GM19397 (cell line): ENCODE data around the gene SLC4A5.
"Not testable (repeated sequence)": the region's sequence is repeated elsewhere in the genome, so short reads cannot be mapped to it uniquely, and the experiment has no call there.

Experiments
- ATAC-seq: cut with Tn5 transposase; IDR thresholded peaks from one replicate; pipeline ENCODE4 v1.9.1; 2021; ENCODE audit warnings: mild to moderate bottlenecking, moderate library complexity; ENCODE audit not compliant: unreplicated experiment

SLC4A5 gene

GRCh38 chr2:74205113-74205512 lies 138.1 kb downstream of the SLC4A5 start:
- no peak for ATAC-seq

GRCh38 chr2:74204436-74204835 lies 138.8 kb downstream of the SLC4A5 start:
- ATAC-seq = no peak

- no peak for ATAC-seq
Observed at GRCh38 chr2:74201596-74201995, 141.6 kb downstream of the SLC4A5 start.

GRCh38 chr2:74201196-74201595 lies 142.0 kb downstream of the SLC4A5 start:
- ATAC-seq = no peak

DNA sequence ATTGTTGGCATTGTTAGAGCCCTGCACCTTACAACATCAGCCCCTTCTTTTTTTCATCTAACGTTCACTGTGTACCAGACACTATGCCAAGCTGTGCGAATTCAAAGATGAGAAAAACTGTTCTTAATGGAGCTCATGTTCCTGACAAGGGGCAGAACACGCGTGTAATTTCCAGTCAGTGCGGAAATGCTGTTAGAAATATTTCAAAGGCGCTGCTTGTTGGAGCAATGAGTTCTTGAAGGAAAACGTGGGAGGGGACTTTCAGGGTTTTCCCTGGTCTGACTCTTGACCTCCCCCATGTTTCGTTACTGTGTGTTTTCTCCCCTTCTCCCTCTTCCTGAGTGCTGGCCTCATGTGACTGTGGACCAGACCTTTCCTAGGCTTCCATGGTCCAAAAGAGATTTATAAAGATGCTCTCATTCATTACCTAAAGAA lies 143.3 kb downstream of the SLC4A5 start:
- no peak for ATAC-seq

- ATAC-seq = no peak
Observed at GRCh38 chr2:74199275-74199701, 143.9 kb downstream of the SLC4A5 start.

DNA sequence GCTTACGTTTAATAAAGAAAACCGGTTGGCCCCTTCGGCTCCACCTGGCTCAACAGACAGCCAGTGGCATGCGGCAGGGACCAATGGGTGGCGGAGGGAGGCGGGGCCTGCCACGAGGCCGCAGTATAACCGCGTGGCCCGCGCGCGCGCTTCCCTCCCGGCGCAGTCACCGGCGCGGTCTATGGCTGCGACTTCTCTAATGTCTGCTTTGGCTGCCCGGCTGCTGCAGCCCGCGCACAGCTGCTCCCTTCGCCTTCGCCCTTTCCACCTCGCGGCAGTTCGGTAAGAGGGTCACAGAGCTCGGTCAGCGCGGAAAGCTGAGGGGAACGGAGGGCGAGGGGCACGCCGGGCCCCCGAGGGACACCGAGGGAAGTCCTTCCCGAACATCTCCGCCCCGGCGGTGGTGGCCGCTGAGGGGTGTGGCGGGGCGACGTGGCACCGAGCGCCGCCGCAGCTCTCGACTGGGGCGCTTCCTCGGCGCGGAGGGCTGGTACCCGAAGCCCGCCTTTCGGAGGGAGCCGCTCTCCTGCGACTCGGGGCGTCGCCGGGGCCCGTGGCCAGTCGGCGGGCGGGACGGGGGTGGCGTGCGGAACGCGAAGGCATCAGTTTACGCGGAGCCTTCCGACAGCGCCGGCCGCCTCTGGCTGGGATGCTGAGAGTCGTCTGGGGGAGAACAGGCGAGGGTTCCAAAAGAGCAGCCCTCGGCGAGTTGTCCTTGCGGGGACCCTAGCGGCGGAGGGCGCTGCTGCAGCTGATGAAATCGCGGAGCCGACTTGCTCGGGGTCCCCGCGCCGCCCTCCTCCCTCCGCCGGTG lies 144.5 kb downstream of the SLC4A5 start, which contains the start of gene MTHFD2:
Gene MTHFD2 (plus strand): TSS at position 155 of the 814 bp plus-strand sequence. CDS start 27 bp downstream, at position 182.
- peak; percentile 94 for ATAC-seq

GRCh38 chr2:74198023-74198460 lies 145.2 kb downstream of the SLC4A5 start:
- no peak for ATAC-seq

DNA sequence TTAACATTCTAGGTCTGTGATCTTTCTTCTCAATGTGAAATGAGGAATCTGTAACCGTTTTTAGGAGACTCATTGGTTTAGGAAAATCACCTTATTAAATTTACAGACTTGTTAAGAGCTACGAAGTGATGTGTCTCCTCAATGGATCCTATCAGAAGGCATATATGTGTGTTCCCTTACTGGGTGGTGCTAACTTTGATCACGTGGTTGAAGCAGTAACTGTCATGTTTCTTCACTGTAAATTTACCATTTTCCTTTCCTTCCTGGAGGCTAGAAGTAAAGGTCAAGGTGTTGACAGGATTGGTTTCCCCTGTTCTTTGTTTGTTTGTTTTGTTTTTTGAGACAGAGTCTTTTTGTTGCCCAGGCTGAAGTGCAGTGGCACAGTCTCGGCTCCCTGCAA lies 146.2 kb downstream of the SLC4A5 start:
- ATAC-seq = no peak

DNA sequence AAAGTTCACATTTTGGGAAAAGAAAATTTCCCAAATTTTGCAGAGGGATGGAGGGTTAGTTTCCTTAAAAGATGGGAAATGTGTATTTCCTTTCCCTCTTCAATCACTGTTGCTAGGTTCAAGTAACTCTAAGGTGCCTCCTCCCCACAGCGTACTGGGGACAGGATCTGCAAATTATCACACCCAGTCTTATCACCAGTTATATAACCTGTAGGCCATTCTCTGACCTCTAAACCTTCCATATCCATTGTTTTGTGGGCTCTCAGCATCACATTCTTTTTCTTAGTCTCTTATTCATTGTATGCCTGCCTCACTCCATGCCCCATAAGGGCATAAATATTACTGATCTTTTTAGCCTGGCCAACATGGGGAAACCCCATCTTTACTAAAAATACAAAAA lies 148.4 kb downstream of the SLC4A5 start:
- ATAC-seq = no peak

DNA sequence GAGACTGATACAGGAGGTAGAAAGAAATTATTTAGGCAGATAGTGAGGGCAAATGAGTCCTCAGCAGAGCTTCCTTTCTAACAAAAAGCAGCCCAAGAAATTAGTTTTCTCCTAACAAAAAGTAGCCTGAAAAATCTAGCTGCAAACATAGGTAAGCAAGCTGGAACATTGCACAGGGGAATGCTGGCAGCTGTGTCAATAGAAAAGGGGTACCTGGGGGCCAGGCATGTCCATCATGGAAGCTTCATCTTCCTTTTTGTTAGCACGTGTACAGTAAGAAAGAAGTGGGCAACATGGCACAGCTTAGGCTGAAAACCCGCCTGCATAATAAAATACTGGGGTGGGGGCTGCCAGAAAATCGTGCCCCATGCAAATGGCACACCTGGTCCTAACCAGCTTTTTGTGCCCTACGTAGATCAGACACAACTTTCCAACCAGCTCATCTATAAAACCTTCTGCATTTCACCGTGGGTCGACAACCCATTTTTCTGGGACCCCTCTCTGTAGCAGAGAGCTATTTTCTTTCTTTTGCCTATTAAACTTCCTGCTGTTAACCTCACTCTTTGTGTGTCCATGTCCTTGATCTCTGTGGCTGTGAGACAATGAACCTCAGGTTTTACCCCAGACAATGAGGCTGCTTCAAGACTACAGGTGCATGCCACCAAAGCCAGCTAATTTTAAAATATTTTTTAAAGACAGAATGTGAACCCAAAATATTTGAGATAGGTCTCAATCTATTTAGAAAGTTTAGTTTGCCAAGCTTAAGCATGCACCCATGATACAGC lies 151.4 kb downstream of the SLC4A5 start:
- ATAC-seq = no peak

DNA sequence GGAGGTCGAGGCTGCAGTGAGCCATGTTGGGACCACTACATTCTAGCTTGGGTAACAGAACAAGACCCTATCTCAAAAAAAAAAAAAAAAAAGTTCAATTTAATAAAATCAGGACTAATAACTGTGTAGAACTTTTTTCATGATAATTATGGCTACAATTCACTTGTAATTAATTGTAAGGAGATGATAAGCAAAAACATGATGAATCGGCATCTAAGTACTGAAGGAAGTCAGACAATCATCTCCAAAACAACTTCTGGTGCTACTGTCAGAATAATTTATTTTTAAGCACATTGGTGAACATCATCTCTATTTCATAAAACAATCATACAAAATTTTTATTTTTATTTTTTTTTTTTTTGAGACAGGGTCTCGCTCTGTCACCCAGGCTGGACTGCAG lies 154.5 kb downstream of the SLC4A5 start:
- ATAC-seq = no peak

DNA sequence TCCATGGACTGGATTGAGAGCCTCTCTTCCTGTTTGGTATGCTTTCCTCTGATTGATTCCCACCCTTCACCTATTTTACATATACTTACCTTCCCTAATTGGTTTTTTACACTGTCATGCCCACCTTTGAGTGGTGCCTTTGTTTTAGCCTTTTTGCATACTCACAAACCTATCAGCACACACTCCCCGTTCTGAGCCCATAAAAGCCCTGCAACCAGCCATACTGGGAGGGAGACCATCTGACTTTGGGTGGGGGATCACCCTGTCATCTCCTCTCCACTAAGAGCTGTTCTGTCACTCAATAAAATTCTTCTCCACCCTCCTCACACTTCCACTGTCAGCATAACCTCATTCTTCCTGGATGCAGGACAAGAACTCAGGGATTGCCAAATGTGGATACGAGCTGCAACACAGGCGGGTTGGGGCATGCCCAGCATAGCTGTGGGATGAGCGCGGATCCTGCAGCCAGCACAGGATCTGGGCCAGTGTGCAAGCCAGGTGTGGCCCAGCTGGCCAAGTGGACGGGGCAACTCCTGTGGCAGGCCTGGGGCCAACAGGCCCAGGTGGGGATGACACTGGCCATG lies 155.1 kb downstream of the SLC4A5 start:
- no peak for ATAC-seq

DNA sequence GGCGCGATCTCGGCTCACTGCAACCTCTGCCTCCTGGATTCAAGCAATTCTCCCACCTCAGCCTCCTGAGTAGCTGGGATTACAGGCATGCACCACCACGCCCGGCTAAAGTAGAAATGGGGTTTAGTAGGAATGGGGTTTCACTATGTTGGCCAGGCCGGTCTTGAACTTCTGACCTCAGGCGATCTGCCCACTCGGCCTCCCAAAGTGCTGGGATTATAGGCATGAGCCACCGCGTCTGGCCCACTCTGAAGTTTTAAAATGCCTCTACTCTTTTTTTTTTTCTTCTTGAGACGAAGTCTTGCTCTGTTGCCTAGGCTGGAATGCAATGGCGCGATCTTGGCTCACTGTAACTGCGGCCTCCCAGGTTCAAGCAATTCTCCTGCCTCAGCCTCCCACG lies 156.5 kb downstream of the SLC4A5 start:
- not testable (repeated sequence) for ATAC-seq

DNA sequence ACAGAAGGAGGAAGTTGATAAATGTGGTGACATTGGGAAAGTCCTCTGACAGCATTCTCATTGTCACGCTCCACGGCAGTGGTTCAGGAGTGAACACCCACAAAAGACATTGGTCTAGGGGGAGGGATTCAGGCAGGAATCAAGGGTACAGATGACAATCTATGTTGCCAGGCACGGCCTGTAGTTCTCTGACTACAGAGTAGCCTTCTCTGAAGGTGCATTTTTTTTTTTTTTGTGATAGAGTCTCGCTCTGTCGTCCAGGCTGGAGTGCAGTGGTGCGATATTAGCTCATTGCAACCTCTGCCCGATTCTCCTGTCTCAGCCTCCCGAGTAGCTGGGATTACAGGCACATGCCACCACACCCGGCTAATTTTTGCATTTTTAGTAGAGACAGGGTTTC lies 157.2 kb downstream of the SLC4A5 start:
- peak; percentile 49 for ATAC-seq

DNA sequence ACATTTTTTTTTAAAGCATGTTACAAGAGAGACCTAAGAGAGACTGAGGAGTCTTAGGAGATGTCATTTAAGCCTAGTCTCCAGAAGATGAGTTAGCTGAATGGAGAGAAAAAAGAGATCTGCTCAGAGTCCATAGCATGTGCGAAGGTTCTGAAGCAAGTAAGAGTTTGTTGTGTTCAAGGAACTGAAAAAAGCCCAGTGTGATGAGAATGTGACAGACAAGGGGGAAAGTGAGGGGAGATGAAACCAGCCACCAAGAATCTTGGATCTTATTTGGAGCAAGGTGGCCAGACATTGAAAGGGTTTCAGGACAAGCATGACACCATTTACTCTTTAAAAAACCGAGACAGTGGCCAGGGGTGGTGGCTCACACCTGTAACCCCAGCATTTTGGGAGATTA lies 159.3 kb downstream of the SLC4A5 start:
- ATAC-seq = no peak

GRCh38 chr2:74181739-74182138 lies 161.5 kb downstream of the SLC4A5 start:
- peak; percentile 36 for ATAC-seq

GRCh38 chr2:74179063-74179865 lies 164.0 kb downstream of the SLC4A5 start:
- no peak for ATAC-seq

DNA sequence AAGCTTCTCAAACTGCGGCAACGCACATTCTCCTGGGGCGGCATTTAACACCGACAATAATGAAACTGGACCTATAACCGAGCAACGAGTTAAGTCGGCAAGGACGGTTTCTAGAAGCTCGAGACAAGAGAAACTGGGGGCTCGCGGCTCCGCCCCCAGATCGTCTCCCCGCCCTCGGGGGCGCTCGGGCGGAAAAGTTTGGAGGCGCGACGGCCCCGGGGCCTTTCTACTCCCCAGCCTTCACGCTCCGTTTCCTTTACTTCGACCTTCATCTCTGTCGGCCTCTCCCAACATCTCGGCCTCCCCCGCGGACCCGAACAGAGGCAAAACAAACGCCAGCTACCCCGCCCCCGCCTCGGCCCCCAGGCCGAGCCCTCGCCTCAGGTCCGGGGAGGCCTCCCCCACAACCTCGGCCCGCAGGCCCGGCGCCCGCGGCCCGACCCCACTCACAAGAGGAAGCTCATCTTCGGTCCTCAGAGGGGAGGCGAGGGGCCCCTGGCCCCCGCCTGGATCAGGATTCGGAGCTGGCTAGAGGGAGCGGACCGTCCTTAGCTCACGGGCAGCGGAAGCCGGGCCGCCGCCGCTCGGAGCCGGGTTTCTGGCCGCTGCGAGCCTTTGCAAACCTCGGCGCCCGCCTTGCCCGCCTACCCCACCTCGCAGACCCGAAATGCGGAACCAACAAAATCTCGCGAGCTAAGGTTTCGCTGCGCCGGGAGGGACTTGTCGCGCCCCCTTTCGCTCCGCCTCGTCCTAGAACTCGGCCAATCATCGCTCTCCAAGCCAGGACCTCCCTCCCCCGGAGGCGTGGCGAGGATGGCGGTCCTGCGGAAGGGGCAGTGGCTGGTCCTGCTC lies 164.8 kb downstream of the SLC4A5 start, which contains the start of gene MOB1A:
Gene MOB1A (minus strand): TSS at position 669 of the 852 bp plus-strand sequence. CDS start 205 bp downstream, at position 464.
- peak; percentile 80 for ATAC-seq

DNA sequence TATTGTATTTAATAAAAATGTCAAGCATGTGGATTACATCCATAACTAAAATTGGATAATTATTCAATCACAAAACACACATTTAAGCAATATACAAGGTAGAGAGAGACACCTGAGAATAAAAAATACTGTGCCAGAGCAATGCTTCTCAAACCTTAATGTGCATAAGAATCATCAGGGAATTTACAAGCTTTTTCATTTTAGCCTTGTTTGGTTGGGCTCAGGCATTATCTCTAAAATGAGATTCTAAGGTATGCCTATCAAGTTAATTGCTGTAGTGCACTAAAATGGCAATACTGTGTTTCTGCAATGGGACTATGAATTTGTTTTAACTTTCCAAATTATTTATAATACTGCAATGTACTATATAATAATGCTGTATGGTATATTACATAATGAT lies 165.5 kb downstream of the SLC4A5 start:
- no peak for ATAC-seq
